Psoas muscle (tissue), 8 donors: ENCODE results near the gene ATAD2B. TPM values are rescaled to one million over a fixed set of nuclear protein-coding genes. Genes with fewer than 3 reads are reported as not detected.

Source experiments
- ATAC-seq, 4 donors: fragments of 200-7000 bp; cut with Tn5 transposase; one replicate each; pipeline ENCODE4 v1.9.1; 2020; ENCODE audit warnings: moderate library complexity in 3 of 4, mild to moderate bottlenecking in 2 of 4
- DNase-seq, 2 donors: peaks; one replicate each; pipeline ENCODE4 v3.0.0-alpha.2; 2020
- H3K27ac ChIP-seq: fragments of 200-600 bp; one replicate; pipeline ENCODE4 v1.8.0; 2022
- H3K27me3 ChIP-seq, 3 donors: fragments of 200-600 bp in 1 of 3; one replicate each; pipeline versions ENCODE4 v1.6.1 to v1.8.0; 2013 to 2022; ENCODE audit warnings: low read length in 2 of 3, mild to moderate bottlenecking in 2 of 3, moderate library complexity in 1 of 3; ENCODE audit not compliant: insufficient read depth in 3 of 3
- H3K36me3 ChIP-seq, 2 donors: fragments of 200-600 bp in 1 of 2; one replicate each; pipeline versions ENCODE4 v1.6.1 to v1.8.0; 2013 to 2022; ENCODE audit warnings: low read depth in 1 of 2, mild to moderate bottlenecking in 1 of 2, moderate library complexity in 1 of 2; ENCODE audit not compliant: insufficient read depth in 1 of 2
- H3K4me1 ChIP-seq: fragments of 200-600 bp; one replicate; pipeline ENCODE4 v1.8.0; 2022
- H3K4me3 ChIP-seq: fragments of 200-600 bp; one replicate; pipeline ENCODE4 v1.8.0; 2022; ENCODE audit warnings: mild to moderate bottlenecking
- H3K9me3 ChIP-seq: fragments of 200-600 bp; one replicate; pipeline ENCODE4 v1.8.0; 2022
- WGBS, 3 donors: extraction: QIAGEN DNeasy Blood & Tissue Kit; methylation state at CpG; one replicate each; pipeline versions ENCODE4 v1.1.6 to v1.1.7; 2013; 5-methylcytosine and 5-hydroxymethylcytosine counted together
- intact Hi-C, 2 donors: fragments of 100-400 bp; cut with DNase I; formaldehyde crosslinking; loops; one replicate each; pipeline versions ENCODE4 v1.11.0 to v1.14.2; 2022
- polyA plus RNA-seq, 3 donors: library from polyadenylated mRNA; stranded (reverse); fragments of 200-250 nt; gene quantifications; one replicate each; pipeline ENCODE4 v1.2.3, GENCODE V29; 2013
- total RNA-seq, 4 donors: library from RNA; stranded (reverse); fragmentation: NEBNext Ultra II Directional in 2 of 4; extraction: Animal tissue kit (Norgen Biotek cat#: 25700) in 2 of 4; gene quantifications; one replicate each; pipeline versions ENCODE4 v1.2.1 to v1.2.4, GENCODE V29; 2021 to 2023
- TF ChIP-seq, protein P1 (sequence below): fragments of 200-600 bp; IDR thresholded peaks from one replicate; pipeline ENCODE4 v1.8.0; 2022; ENCODE audit warnings: antibody characterized with exemption
- donor health status: healthy with polysubstance abuse.
- donor health status: DM: no; HTN: no; CAD: no; lungs with moderate emphysema.
- donor health status: Bipolar disorder and iron deficiency.
- donor health status: healthy.
- donor health status: DM: yes; HTN: yes; CAD: no.
- donor health status: DM: no; HTN: no; CAD: no.
- donor health status: DM: no; HTN: no; CAD: no.
- donor health status: DM: yes; HTN: yes; CAD: no.

ATAD2B gene
- total and polyA plus RNA-seq, 7 donors, result 2.6 to 12.5 (median 7.7) TPM

- intact Hi-C loops, result no loop called here
- no peak overlapping the region for H3K4me3 ChIP-seq
- ATAC-seq (peak in 1 of 4 donors; percentile 19), DNase-seq (no peak)
- H3K27me3 ChIP-seq, result no peaks in the 10 kb centered on the region
- H3K9me3 ChIP-seq, result no peaks in the 10 kb centered on the region
- TF ChIP-seq, protein P1, sequence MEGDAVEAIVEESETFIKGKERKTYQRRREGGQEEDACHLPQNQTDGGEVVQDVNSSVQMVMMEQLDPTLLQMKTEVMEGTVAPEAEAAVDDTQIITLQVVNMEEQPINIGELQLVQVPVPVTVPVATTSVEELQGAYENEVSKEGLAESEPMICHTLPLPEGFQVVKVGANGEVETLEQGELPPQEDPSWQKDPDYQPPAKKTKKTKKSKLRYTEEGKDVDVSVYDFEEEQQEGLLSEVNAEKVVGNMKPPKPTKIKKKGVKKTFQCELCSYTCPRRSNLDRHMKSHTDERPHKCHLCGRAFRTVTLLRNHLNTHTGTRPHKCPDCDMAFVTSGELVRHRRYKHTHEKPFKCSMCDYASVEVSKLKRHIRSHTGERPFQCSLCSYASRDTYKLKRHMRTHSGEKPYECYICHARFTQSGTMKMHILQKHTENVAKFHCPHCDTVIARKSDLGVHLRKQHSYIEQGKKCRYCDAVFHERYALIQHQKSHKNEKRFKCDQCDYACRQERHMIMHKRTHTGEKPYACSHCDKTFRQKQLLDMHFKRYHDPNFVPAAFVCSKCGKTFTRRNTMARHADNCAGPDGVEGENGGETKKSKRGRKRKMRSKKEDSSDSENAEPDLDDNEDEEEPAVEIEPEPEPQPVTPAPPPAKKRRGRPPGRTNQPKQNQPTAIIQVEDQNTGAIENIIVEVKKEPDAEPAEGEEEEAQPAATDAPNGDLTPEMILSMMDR, result no peak
- WGBS, 3 donors, result 43 to 84% (median 48%) methylated on average over 1 of the region's 1 CpG
- no peaks in the 10 kb centered on the region for H3K4me1 ChIP-seq
- H3K36me3 ChIP-seq, result peaks cover 0 to 13% of the 10 kb centered on the region in 2 donors
- H3K27ac ChIP-seq, result no peak overlapping the region
Observed at GRCh38 chr2:23801396-23801795, 125.5 kb downstream of the ATAD2B start.

- ATAC-seq (no peak), DNase-seq (no peak)
- peaks cover 3% of the 10 kb centered on the region for H3K4me1 ChIP-seq
- no peak overlapping the region for H3K27ac ChIP-seq
- intact Hi-C loops, result no loop called here
- no peak overlapping the region for H3K4me3 ChIP-seq
- H3K36me3 ChIP-seq, result peaks cover 0 to 20% of the 10 kb centered on the region in 2 donors
- 96 to 100% (median 100%) methylated on average over 1 of the region's 1 CpG for WGBS, 3 donors
- TF ChIP-seq, protein P1, result no peak
- H3K9me3 ChIP-seq, result no peaks in the 10 kb centered on the region
- H3K27me3 ChIP-seq, result no peaks in the 10 kb centered on the region
Observed at GRCh38 chr2:23794234-23794633, 132.7 kb downstream of the ATAD2B start.

- intact Hi-C loops, result no loop called here
- Histone ChIP-seq H3K27ac (no peak overlapping the region), H3K36me3 (peaks cover 0 to 23% of the 10 kb centered on the region in 2 donors), H3K4me1 (peaks cover 3% of the 10 kb centered on the region), H3K9me3 (no peaks in the 10 kb centered on the region), H3K4me3 (no peak overlapping the region), H3K27me3 (no peaks in the 10 kb centered on the region)
- 86 to 94% (median 90%) methylated on average over 2 of the region's 2 CpGs for WGBS, 3 donors
- TF ChIP-seq, protein P1, result no peak
- no peak for ATAC-seq
- no peak for DNase-seq
Observed at GRCh38 chr2:23793476-23793875, 133.4 kb downstream of the ATAD2B start.

DNA sequence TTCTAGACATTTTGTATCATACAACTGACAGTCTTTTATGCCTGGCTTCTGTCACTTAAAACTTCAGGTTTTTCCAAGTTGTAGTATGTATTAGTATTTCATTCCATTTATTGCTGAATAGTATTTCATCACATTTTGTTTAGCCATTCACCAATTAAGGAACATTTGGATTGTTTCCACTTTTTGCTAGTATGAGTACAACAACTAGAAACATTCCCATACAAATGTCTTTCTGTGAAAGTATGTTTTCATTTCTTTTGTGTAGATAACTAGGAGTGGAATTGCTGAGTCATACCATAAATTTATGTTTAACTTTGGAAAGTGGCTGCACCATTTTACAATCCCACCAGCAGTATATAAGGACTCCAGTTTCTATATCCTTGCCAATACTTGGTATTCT, 135.9 kb downstream of the ATAD2B start:
- Histone ChIP-seq H3K27ac (no peak overlapping the region), H3K4me3 (no peak overlapping the region), H3K4me1 (peaks cover 3% of the 10 kb centered on the region), H3K27me3 (no peaks in the 10 kb centered on the region), H3K36me3 (peaks cover 4 to 17% of the 10 kb centered on the region in 2 donors), H3K9me3 (no peaks in the 10 kb centered on the region)
- ATAC-seq (no peak), DNase-seq (no peak)
- intact Hi-C loops, result no loop called here
- TF ChIP-seq, protein P1, result no peak

GRCh38 chr2:23789012-23789411, 137.9 kb downstream of the ATAD2B start:
- TF ChIP-seq, protein P1, result no peak
- H3K4me3 ChIP-seq, result no peak overlapping the region

More at GRCh38 chr2:23789012-23789411, 137.9 kb downstream of the ATAD2B start:
- peaks cover 3% of the 10 kb centered on the region for H3K4me1 ChIP-seq
- ATAC-seq (no peak), DNase-seq (no peak)
- WGBS, 3 donors, result 96 to 97% (median 97%) methylated on average over 1 of the region's 1 CpG
- H3K27ac ChIP-seq, result no peak overlapping the region
- peaks cover 5 to 30% of the 10 kb centered on the region in 2 donors for H3K36me3 ChIP-seq
- no peaks in the 10 kb centered on the region for H3K27me3 ChIP-seq
- intact Hi-C loops, result no loop called here
- no peaks in the 10 kb centered on the region for H3K9me3 ChIP-seq
